Central memory CD8-positive, alpha-beta T cell (primary cell): ENCODE data around the gene AOC1.

Experiments used
- ATAC-seq: fragments of 150-1000 bp; cut with Tn5 transposase; replicated peaks from 2 replicates; pipeline ENCODE4 v1.10.0; 2022; ENCODE audit warnings: mild to moderate bottlenecking, moderate FRiP score, moderate number of reproducible peaks; ENCODE audit not compliant: poor library complexity, severe bottlenecking; ENCODE audit errors: extremely low read depth
- DNase-seq, 2 donors: peaks; one replicate each; pipeline ENCODE4 v3.0.0; 2021; ENCODE audit warnings: low spot score in 2 of 2
- H3K27ac Mint-ChIP-seq: one replicate; pipeline ENCODE4 v1.8.0; 2022; ENCODE audit warnings: low read depth, mild to moderate bottlenecking, moderate library complexity, mixed read lengths
- H3K27me3 Mint-ChIP-seq: one replicate; pipeline ENCODE4 v1.8.0; 2022; ENCODE audit warnings: mixed read lengths
- H3K36me3 Mint-ChIP-seq: one replicate; pipeline ENCODE4 v1.8.0; 2022; ENCODE audit warnings: mild to moderate bottlenecking, moderate library complexity, mixed read lengths; ENCODE audit not compliant: insufficient read depth
- H3K4me1 Mint-ChIP-seq: one replicate; pipeline ENCODE4 v1.8.0; 2022; ENCODE audit warnings: mixed read lengths
- H3K4me3 Mint-ChIP-seq: one replicate; pipeline ENCODE4 v1.8.0; 2022; ENCODE audit warnings: mild to moderate bottlenecking, moderate library complexity, mixed read lengths
- H3K9me3 Mint-ChIP-seq: one replicate; pipeline ENCODE4 v1.8.0; 2022; ENCODE audit warnings: mixed read lengths

The AOC1 gene

DNA sequence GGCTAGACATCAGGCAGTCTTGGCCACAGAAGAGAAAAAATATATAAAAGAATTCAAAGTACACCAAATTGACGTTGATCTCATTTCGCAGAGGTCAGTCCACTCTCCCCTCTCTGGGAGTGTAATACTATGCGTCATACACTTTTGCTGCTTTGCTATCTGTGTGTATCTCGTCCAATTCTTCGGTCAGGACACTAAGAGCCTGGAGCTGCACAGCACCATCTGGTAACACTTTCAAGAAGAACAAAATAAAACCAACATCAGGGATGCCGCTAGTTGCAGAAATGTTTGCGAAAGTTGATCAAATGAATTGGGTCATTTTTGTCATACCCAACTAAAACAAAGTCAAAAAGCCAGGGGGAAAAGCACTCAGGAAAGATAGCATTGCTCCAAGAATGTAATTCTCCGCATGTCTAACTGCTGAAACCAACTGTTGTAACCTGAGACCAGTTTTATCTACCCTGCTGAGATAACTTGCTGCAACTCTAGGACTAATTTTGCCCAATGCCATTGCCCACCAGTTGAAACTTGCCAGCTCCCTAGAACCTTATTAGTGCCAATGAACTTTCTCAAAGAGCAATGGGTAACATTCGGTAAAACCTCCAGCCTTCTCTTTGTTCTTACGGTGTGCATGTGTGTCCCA, 28.7 kb upstream of the AOC1 start:
- DNase-seq, result no peak
- Mint-ChIP-seq H3K27me3 (peaks cover 48% of the 10 kb centered on the region), H3K9me3 (no peaks in the 10 kb centered on the region), H3K27ac (no peak overlapping the region), H3K4me1 (no peaks in the 10 kb centered on the region), H3K4me3 (no peak overlapping the region), H3K36me3 (no peaks in the 10 kb centered on the region)
- no peak for ATAC-seq

DNA sequence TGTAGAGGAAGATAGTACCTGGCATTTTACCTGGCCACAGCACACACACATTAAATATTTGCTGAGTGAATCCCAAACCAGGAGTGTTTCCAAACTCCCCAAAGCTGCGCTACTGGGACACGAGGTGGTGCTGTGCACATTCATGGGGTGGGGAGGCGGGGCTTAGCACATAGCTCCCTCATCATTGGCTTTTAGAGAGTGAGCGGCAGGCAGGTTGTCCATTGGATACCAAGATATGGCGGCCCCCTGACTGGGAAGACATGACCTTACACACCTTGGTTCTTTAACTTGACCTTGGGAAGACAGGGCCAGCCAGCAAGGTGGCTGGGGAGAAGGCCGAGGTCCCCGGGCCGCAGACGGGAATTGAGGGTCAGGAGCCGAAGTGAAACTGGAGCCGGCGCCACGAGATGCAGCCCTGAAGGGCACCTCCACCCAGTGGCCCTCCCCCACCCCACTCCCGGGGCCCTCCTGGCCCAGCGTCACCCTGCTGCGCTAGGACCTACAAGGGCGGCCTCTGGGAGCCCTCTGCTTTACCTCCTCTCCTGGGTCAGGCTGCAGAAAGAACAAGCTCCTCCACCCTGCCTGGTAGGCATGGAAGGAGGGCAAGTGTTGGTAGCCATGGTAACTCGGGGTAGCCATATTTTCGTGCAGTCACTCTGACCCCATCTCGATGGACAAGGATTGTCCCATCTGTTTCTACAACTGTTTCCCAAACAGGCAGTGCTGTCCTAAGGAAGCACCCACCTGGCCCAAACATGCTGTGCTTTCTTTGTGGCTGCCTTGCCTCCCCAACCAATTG, 27.7 kb upstream of the AOC1 start:
- DNase-seq, result no peak
- ATAC-seq, result no peak
- Mint-ChIP-seq H3K4me3 (no peak overlapping the region), H3K4me1 (no peaks in the 10 kb centered on the region), H3K27me3 (peaks cover 52% of the 10 kb centered on the region), H3K27ac (no peak overlapping the region), H3K9me3 (no peaks in the 10 kb centered on the region), H3K36me3 (no peaks in the 10 kb centered on the region)

DNA sequence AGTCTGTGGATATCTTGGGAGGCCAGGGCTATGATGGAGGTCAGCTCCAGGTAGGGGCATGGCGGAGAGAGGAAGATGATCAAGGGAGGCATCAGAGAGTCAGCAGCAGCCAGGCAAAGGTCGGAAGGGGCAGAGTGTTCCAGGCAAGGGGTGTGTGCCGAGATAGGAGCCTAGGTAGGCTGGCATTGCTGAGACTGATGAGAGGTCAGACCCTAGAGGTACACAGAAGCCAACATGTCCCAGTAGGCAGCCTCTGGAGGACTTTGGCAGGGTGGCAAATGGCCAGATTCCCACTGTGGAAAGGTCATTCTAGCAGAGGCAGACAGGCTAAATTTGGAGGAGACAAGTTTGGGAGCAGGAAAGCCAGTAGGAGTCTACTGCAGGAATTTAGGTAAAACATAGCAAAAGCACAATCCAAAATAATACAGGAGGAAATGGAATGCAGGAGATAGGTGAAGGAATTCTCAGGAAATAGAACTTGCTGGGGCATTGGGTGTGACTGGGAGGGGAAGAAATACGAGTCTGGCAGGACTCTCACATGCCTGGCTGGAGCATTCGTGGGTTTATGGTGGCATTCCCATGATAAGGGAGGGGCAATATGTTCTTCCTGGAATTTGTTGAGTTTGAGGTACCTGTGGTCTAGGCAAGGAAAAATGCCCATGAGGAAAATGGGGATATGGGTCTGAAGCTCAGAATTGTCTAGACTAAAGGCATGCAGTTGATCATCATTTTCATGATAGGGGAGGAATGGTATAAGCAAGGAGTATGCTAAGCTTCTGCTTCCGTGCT, 26.1 kb upstream of the AOC1 start:
- Mint-ChIP-seq H3K27ac (no peak overlapping the region), H3K27me3 (peaks cover 55% of the 10 kb centered on the region), H3K4me1 (no peaks in the 10 kb centered on the region), H3K36me3 (no peaks in the 10 kb centered on the region), H3K4me3 (no peak overlapping the region), H3K9me3 (no peaks in the 10 kb centered on the region)
- no peak for ATAC-seq
- DNase-seq, result no peak

DNA sequence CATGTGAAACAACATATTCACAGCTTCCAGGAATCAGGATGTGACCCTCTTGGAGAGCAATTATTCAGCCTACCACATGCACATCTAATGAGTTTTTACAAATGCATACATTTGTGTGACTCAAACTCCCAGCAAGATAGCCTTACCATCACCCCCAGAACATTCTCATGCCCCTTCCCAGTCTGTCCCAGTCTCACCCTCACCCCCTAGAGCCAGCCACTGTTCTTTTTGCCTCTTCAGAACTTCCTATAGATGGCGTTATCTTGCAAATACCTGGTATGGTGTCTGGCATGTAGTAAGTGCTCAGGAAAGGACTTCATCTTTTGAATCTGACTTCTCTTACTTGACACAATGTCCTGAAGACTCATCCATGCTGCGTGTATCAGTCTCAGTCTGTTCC, 23.9 kb upstream of the AOC1 start:
- DNase-seq (no peak), ATAC-seq (no peak)
- Mint-ChIP-seq H3K27me3 (peaks cover 57% of the 10 kb centered on the region), H3K27ac (no peak overlapping the region), H3K4me1 (no peaks in the 10 kb centered on the region), H3K9me3 (no peaks in the 10 kb centered on the region), H3K4me3 (no peak overlapping the region), H3K36me3 (no peaks in the 10 kb centered on the region)

DNA sequence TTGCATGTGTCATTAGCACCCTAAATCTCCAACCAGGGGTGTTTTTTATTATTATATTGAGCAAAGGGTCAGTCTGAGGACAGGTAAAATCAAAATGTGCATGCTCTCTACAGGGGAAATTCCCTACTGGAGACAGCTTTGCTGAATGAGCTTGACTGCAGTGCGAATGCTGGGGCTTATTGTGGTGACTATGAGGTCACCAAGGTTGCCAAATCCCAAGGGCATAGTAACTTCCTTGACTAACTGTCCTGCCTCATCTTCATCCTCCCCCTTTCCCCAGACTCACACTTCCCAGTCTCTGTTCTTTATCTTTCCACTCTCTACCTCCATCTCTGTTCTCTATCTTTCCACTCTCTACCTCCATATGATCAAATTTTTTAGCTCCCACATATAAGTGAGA, 22.9 kb upstream of the AOC1 start:
- Mint-ChIP-seq H3K9me3 (no peaks in the 10 kb centered on the region), H3K4me3 (no peak overlapping the region), H3K27me3 (peaks cover 68% of the 10 kb centered on the region), H3K4me1 (no peaks in the 10 kb centered on the region), H3K36me3 (no peaks in the 10 kb centered on the region), H3K27ac (no peak overlapping the region)
- ATAC-seq, result no peak
- DNase-seq, result no peak

- Mint-ChIP-seq H3K27ac (no peak overlapping the region), H3K27me3 (peaks cover 72% of the 10 kb centered on the region), H3K36me3 (no peaks in the 10 kb centered on the region), H3K9me3 (no peaks in the 10 kb centered on the region), H3K4me1 (no peaks in the 10 kb centered on the region), H3K4me3 (no peak overlapping the region)
- ATAC-seq (no peak), DNase-seq (no peak)
Measured at GRCh38 chr7:150830937-150831336, 21.4 kb upstream of the AOC1 start.

- Mint-ChIP-seq H3K27ac (no peak overlapping the region), H3K4me3 (no peak overlapping the region), H3K9me3 (no peaks in the 10 kb centered on the region), H3K4me1 (no peaks in the 10 kb centered on the region), H3K27me3 (peaks cover 65% of the 10 kb centered on the region), H3K36me3 (no peaks in the 10 kb centered on the region)
- DNase-seq (no peak), ATAC-seq (no peak)
Measured at GRCh38 chr7:150831851-150832250, 20.5 kb upstream of the AOC1 start.

- H3K27ac Mint-ChIP-seq, result no peak overlapping the region
- H3K9me3 Mint-ChIP-seq, result no peaks in the 10 kb centered on the region
- no peak for ATAC-seq
- H3K36me3 Mint-ChIP-seq, result no peaks in the 10 kb centered on the region
- peaks cover 46% of the 10 kb centered on the region for H3K27me3 Mint-ChIP-seq
- no peak overlapping the region for H3K4me3 Mint-ChIP-seq
- H3K4me1 Mint-ChIP-seq, result no peaks in the 10 kb centered on the region
- no peak for DNase-seq
Measured at GRCh38 chr7:150835019-150835418, 17.3 kb upstream of the AOC1 start.

GRCh38 chr7:150835702-150836280, 16.5 kb upstream of the AOC1 start:
- no peaks in the 10 kb centered on the region for H3K4me1 Mint-ChIP-seq
- H3K27ac Mint-ChIP-seq, result no peak overlapping the region
- no peaks in the 10 kb centered on the region for H3K36me3 Mint-ChIP-seq
- no peak for DNase-seq
- no peak for ATAC-seq
- no peaks in the 10 kb centered on the region for H3K9me3 Mint-ChIP-seq
- H3K4me3 Mint-ChIP-seq, result no peak overlapping the region
- H3K27me3 Mint-ChIP-seq, result peaks cover 38% of the 10 kb centered on the region

DNA sequence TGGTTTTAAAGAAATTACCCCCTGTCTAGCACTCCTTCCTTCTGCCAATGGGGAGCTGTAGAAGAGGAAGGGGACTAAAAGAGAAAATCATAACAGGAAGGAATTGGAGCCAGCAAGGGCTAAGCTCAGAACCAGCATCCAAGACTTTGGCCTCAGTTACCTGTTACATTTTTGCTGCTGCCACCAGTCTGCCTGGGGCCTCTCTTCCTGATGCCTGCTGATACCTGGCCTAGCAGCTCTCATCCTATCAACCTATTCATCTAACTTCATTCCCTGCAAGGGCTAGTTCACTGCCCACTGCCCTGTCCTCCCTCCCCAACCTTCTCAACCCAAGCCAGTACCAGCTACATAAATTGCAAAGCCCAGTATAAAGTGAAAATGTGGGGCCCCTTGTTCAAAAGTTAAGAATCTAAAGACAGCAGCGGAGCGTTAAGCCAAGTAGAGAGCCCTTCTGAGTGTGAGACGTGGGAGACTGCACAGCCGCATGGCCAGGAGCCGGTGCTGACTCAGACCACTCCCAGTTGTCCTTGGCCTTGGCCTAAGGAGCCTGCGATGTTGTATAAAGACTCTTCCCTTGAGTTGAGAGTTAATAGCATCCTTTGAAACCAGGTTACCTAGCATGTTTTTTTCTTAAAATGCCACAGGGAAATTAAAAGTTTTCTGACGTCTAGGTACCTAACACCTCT, 13.2 kb upstream of the AOC1 start:
- ATAC-seq, result no peak
- peaks cover 15% of the 10 kb centered on the region for H3K27me3 Mint-ChIP-seq
- no peaks in the 10 kb centered on the region for H3K36me3 Mint-ChIP-seq
- H3K4me3 Mint-ChIP-seq, result no peak overlapping the region
- H3K9me3 Mint-ChIP-seq, result no peaks in the 10 kb centered on the region
- no peaks in the 10 kb centered on the region for H3K4me1 Mint-ChIP-seq
- no peak overlapping the region for H3K27ac Mint-ChIP-seq
- peak in 1 of 2 donors; percentile 5 for DNase-seq

GRCh38 chr7:150842018-150842417, 10.3 kb upstream of the AOC1 start:
- Mint-ChIP-seq H3K4me3 (no peak overlapping the region), H3K36me3 (no peaks in the 10 kb centered on the region), H3K27ac (no peak overlapping the region), H3K27me3 (no peaks in the 10 kb centered on the region), H3K4me1 (no peaks in the 10 kb centered on the region), H3K9me3 (no peaks in the 10 kb centered on the region)
- DNase-seq (peak in 1 of 2 donors; percentile 2), ATAC-seq (no peak)

DNA sequence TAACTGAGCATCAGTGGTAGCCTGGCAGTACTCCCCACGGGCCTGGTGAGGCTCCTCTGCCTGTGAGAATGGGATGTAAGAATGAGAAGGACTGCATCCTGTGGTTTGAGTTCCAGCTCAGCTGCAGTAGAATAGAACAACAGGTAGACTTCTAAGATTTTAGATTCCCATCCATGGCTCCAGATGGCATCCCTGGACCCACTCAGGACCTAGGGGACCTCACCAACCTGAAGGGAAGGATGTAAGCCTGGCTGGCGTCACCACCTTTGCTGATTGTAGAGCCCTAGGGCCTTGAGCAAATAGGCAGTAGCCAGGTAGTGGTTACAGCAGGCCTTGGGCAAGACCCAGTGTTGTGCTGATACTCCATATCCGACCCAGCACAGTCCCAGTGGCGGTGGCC, 9.6 kb upstream of the AOC1 start:
- no peaks in the 10 kb centered on the region for H3K9me3 Mint-ChIP-seq
- no peaks in the 10 kb centered on the region for H3K36me3 Mint-ChIP-seq
- ATAC-seq (no peak), DNase-seq (peak in 1 of 2 donors; percentile 0)
- H3K4me3 Mint-ChIP-seq, result no peak overlapping the region
- H3K4me1 Mint-ChIP-seq, result no peaks in the 10 kb centered on the region
- H3K27me3 Mint-ChIP-seq, result no peaks in the 10 kb centered on the region
- H3K27ac Mint-ChIP-seq, result no peak overlapping the region
